ENCODE data around the gene ZBTB22.

Gene ZBTB22

GRCh38 chr6:33335916-33336315, 18.4 kb upstream of the ZBTB22 start:
- H3K9me3 ChIP-seq (ENCODE audit: low read depth, low read length) = no peaks in the 10 kb centered on the region
- no peak overlapping the region for H3K27ac ChIP-seq
- no peak for TF ChIP-seq POLR2AphosphoS5 (IDR thresholded peaks at IDR 0.05; ENCODE audit: borderline replicate concordance, low read depth, low read length)
- TF ChIP-seq EZH2 (IDR thresholded peaks at IDR 0.05) = no peak

GRCh38 chr6:33333666-33334065, 16.1 kb upstream of the ZBTB22 start:
- no peaks in the 10 kb centered on the region for H3K36me3 ChIP-seq (ENCODE audit: insufficient read depth, low read length)
- no peak overlapping the region for H3K4me3 ChIP-seq
- no peaks in the 10 kb centered on the region for H3K9me3 ChIP-seq (ENCODE audit: low read depth, low read length)
- H3K9ac ChIP-seq (ENCODE audit: insufficient read length) = no peak overlapping the region
- TF ChIP-seq FOXP2 (optimal IDR thresholded peaks at IDR 0.05; ENCODE audit: control extremely low read depth, extremely low read length, insufficient read depth) (no peak), EZH2 (IDR thresholded peaks at IDR 0.05) (no peak), POLR2AphosphoS5 (IDR thresholded peaks at IDR 0.05; ENCODE audit: borderline replicate concordance, low read depth, low read length) (no peak)
- no peak overlapping the region for H3K27ac ChIP-seq
- DNase-seq (ENCODE audit: low read depth, low spot score) = no peak

More at GRCh38 chr6:33335916-33336315, 18.4 kb upstream of the ZBTB22 start:
- DNase-seq (ENCODE audit: low read depth, low spot score) = no peak
- Histone ChIP-seq H3K36me3 (ENCODE audit: insufficient read depth, low read length) (no peaks in the 10 kb centered on the region), H3K4me3 (no peak overlapping the region), H3K9ac (ENCODE audit: insufficient read length) (no peak overlapping the region)

- no peak for DNase-seq (ENCODE audit: low read depth, low spot score)
- H3K27ac ChIP-seq = no peak overlapping the region
- no peaks in the 10 kb centered on the region for H3K36me3 ChIP-seq (ENCODE audit: insufficient read depth, low read length)
- TF ChIP-seq EZH2 (IDR thresholded peaks at IDR 0.05) (no peak), FOXP2 (optimal IDR thresholded peaks at IDR 0.05; ENCODE audit: control extremely low read depth, extremely low read length, insufficient read depth) (no peak), POLR2AphosphoS5 (IDR thresholded peaks at IDR 0.05; ENCODE audit: borderline replicate concordance, low read depth, low read length) (no peak)
- no peak overlapping the region for H3K4me3 ChIP-seq
- no peaks in the 10 kb centered on the region for H3K9me3 ChIP-seq (ENCODE audit: low read depth, low read length)
- no peak overlapping the region for H3K9ac ChIP-seq (ENCODE audit: insufficient read length)
These were observed 13.2 kb upstream of the ZBTB22 start for GRCh38 chr6:33330736-33331135.

GRCh38 chr6:33329058-33329457, 11.5 kb upstream of the ZBTB22 start:
- TF ChIP-seq EZH2 (IDR thresholded peaks at IDR 0.05) = no peak
- no peak for TF ChIP-seq POLR2AphosphoS5 (IDR thresholded peaks at IDR 0.05; ENCODE audit: borderline replicate concordance, low read depth, low read length)
- no peak for TF ChIP-seq FOXP2 (optimal IDR thresholded peaks at IDR 0.05; ENCODE audit: control extremely low read depth, extremely low read length, insufficient read depth)
- no peak for DNase-seq (ENCODE audit: low read depth, low spot score)
- Histone ChIP-seq H3K9ac (ENCODE audit: insufficient read length) (no peak overlapping the region), H3K9me3 (ENCODE audit: low read depth, low read length) (no peaks in the 10 kb centered on the region), H3K36me3 (ENCODE audit: insufficient read depth, low read length) (no peaks in the 10 kb centered on the region), H3K4me3 (no peak overlapping the region), H3K27ac (no peak overlapping the region)

- peak overlapping the region; percentile 97 for H3K9ac ChIP-seq (ENCODE audit: insufficient read length)
- H3K9me3 ChIP-seq (ENCODE audit: low read depth, low read length) = no peaks in the 10 kb centered on the region
- H3K4me3 ChIP-seq = peak overlapping the region; percentile 87
- no peak for DNase-seq (ENCODE audit: low read depth, low spot score)
- H3K27ac ChIP-seq = no peak overlapping the region
- TF ChIP-seq EZH2 (IDR thresholded peaks at IDR 0.05) (no peak), POLR2AphosphoS5 (IDR thresholded peaks at IDR 0.05; ENCODE audit: borderline replicate concordance, low read depth, low read length) (no peak), FOXP2 (optimal IDR thresholded peaks at IDR 0.05; ENCODE audit: control extremely low read depth, extremely low read length, insufficient read depth) (no peak)
- H3K36me3 ChIP-seq (ENCODE audit: insufficient read depth, low read length) = peaks cover 23% of the 10 kb centered on the region
These were observed 6.6 kb upstream of the ZBTB22 start for GRCh38 chr6:33324125-33324524.

- peak overlapping the region; percentile 78; the same call in 1 of the 2 replicates for H3K27ac ChIP-seq
- TF ChIP-seq FOXP2 (optimal IDR thresholded peaks at IDR 0.05; ENCODE audit: control extremely low read depth, extremely low read length, insufficient read depth) = no peak
- TF ChIP-seq EZH2 (IDR thresholded peaks at IDR 0.05) = no peak
- TF ChIP-seq POLR2AphosphoS5 (IDR thresholded peaks at IDR 0.05; ENCODE audit: borderline replicate concordance, low read depth, low read length) = no peak
- peak overlapping the region; percentile 97 for H3K9ac ChIP-seq (ENCODE audit: insufficient read length)
- peaks cover 29% of the 10 kb centered on the region for H3K36me3 ChIP-seq (ENCODE audit: insufficient read depth, low read length)
- H3K9me3 ChIP-seq (ENCODE audit: low read depth, low read length) = no peaks in the 10 kb centered on the region
- peak overlapping the region; percentile 87 for H3K4me3 ChIP-seq
- DNase-seq (ENCODE audit: low read depth, low spot score) = no peak
These were observed 6.0 kb upstream of the ZBTB22 start for GRCh38 chr6:33323623-33323948.

GRCh38 chr6:33321227-33321626, 3.7 kb upstream of the ZBTB22 start:
- Histone ChIP-seq H3K9ac (ENCODE audit: insufficient read length) (peak overlapping the region; percentile 97), H3K4me3 (peak overlapping the region; percentile 87), H3K9me3 (ENCODE audit: low read depth, low read length) (no peaks in the 10 kb centered on the region), H3K36me3 (ENCODE audit: insufficient read depth, low read length) (peaks cover 33% of the 10 kb centered on the region), H3K27ac (no peak overlapping the region)
- TF ChIP-seq FOXP2 (optimal IDR thresholded peaks at IDR 0.05; ENCODE audit: control extremely low read depth, extremely low read length, insufficient read depth) = no peak
- no peak for TF ChIP-seq POLR2AphosphoS5 (IDR thresholded peaks at IDR 0.05; ENCODE audit: borderline replicate concordance, low read depth, low read length)
- TF ChIP-seq EZH2 (IDR thresholded peaks at IDR 0.05) = no peak
- DNase-seq (ENCODE audit: low read depth, low spot score) = no peak

GRCh38 chr6:33320315-33321181, 3.0 kb upstream of the ZBTB22 start:
- Histone ChIP-seq H3K9me3 (ENCODE audit: low read depth, low read length) (no peaks in the 10 kb centered on the region), H3K36me3 (ENCODE audit: insufficient read depth, low read length) (peaks cover 33% of the 10 kb centered on the region), H3K27ac (peak overlapping the region; percentile 42; the same call in 1 of the 2 replicates), H3K9ac (ENCODE audit: insufficient read length) (peak overlapping the region; percentile 97), H3K4me3 (peak overlapping the region; percentile 87; the same call in 1 of the 2 replicates)
- TF ChIP-seq EZH2 (IDR thresholded peaks at IDR 0.05) (no peak), POLR2AphosphoS5 (IDR thresholded peaks at IDR 0.05; ENCODE audit: borderline replicate concordance, low read depth, low read length) (no peak), FOXP2 (optimal IDR thresholded peaks at IDR 0.05; ENCODE audit: control extremely low read depth, extremely low read length, insufficient read depth) (no peak)
- DNase-seq (ENCODE audit: low read depth, low spot score) = no peak

Data from SK-N-MC (cell line).